HG02798 (cell line): ENCODE measurements around the gene IL26.
A peak's percentile ranks its signal among the peaks of the same experiment; 100 is the strongest.
"Not testable (repeated sequence)": the region's sequence is repeated elsewhere in the genome, so short reads cannot be mapped to it uniquely, and the experiment has no call there.

Experiments
- ATAC-seq: cut with Tn5 transposase; IDR thresholded peaks from one replicate; pipeline ENCODE4 v1.9.1; 2021; ENCODE audit warnings: mild to moderate bottlenecking; ENCODE audit not compliant: unreplicated experiment, poor library complexity

Gene IL26

DNA sequence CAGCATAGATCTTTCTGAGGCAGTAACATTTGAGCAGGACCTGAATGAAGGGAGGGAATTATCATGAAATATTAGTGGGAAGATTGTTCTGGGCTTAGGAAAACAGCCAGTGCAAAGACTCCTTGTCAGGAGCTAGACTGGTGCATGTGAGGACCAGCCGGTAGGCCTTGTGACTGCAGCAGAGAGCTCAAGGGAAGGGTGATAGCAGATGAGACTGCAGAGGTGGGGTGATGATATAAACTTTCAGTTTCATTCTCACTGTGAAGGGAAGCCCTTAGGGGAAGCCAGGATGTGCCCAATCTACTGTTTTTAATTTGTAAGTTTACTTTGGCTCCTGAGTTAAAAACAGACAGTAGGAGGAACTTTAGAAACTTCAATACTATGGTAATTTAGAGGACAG is 15.4 kb upstream of the IL26 start:
- ATAC-seq: peak; percentile 98

DNA sequence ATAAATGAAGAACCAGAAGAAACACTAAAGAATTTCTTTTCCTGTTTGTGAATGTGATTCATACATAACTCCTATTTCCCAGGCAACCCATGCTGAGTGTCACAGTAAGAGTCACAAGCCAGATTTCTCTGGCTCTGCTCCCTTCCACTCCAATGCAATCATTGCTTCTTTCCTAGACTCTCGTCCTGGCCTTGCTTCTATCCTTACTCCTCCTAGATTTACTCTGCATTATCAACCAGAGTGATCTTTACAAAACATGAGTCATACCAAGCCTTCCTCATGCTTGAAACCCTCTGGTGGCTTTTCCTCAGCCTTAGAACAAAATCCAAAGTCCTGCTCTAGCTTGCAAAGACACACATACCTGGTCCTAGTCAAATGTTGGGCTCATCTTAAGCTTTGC is 14.5 kb upstream of the IL26 start:
- ATAC-seq: no peak

DNA sequence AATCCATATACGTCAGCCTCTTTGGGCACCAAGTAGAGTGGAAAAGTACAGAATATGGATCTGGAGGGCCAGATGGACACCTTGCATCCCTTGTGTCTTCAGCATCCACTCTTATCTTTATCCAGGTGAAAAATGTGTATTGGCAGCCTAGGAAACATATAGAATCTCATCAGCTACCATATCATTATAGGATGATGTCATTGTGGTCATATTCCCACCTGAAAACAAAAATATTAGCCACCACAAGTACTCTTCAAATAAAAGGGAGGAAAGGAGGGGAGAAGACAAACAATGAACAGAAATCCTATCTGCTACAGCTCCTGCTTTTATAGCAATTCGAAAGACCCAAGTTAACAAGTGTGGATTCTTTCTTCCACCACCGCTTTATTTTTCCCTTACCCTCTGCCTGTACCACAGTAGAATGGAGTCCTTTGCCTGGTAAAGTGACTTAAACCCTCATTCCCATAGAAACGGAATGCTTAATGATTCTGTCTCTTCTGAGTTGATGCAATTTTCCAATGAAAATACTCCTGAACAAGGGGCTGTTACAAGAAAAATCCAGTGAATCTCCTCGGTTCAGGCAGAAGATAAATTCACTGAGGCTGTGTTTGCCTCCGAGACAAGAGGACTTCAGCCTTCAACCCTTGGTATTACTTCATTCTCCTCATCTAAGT is 13.8 kb upstream of the IL26 start:
- no peak for ATAC-seq

DNA sequence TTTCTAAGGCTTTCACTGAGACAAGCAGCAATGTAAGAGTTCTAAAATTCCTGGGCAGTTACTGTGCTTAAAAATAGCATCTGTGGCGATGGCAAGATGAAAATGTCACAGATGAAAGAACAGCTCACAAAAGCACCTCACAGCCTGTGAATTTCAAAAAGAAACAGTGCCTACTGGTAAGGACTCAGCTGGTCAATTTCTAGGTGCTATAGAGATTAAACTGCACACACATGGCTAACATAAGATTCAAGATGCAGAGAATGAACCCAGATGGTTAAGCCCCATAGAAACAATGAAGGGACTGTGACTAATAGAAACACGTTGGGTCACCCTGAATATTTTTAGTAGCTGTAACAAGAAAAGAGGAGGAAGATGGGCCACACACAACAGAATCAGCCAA is 12.0 kb upstream of the IL26 start:
- ATAC-seq: no peak

DNA sequence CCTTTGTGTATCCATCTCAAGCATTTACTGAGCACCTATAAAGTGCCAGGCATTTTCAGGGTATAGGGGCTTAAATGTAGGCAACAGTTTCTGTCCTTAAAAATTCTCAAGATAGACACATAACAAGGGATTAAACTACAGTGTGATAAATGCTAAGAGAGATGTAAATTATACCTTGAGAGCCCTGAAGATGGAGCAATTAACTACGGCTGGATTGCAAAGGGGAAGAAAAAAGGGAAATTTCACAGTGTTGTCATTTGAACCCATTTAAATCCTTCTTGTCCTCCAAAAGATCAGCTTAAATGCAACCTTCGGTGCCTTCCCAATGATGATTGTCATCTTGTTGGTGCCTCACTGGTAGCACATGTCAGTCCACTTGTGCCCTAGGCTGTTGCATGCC is 11.5 kb upstream of the IL26 start:
- ATAC-seq: peak; percentile 5

DNA sequence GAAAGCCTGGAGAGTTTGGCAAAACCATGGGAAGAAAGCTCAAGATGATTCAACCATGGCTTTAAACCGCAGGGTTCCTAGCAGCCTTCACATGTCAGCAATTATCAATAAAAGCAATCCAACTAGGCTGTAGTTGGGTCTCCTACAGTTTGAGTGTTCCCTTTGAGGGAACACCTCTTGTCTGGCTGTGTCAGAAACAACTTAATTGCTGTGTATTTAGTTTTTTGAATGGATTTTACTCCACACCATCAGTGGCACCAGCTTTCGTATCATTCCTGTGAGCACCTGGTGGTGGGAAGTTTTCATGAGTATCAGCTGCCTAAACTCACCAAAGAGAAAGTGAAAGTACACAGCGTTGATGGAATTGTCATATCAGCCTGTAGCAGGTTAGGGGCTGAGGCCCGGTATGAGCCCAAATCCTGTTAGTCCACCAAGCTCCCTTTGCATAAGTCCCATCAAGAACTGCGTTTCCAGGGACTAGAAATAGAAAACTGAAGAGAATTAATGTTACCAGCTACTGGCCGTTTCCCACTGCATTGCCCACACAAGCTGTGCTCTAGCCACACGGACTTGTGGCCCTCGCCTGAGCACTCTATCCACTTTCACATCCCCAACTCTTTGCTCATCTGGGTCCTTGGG is 10.9 kb upstream of the IL26 start:
- ATAC-seq: peak; percentile 68

DNA sequence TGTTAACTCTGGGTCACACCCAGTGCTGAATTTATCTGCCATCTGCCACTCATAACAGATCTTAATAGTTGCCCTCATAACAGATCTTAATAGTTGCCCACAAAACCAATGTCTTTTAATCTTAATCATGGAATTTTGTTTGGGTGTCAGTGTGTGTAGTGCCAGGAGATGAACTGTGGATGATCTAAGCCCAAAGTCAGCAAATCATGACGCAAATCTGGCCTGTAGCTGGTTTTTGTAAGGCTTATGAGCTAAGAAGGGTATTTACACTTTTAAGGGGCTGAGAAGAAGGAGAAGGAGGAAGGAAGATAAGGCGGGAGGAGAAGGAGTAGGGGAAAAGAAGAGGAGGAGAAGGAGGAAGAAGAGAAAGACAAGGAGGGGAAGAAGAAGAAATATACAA is 10.0 kb upstream of the IL26 start:
- ATAC-seq: no peak

DNA sequence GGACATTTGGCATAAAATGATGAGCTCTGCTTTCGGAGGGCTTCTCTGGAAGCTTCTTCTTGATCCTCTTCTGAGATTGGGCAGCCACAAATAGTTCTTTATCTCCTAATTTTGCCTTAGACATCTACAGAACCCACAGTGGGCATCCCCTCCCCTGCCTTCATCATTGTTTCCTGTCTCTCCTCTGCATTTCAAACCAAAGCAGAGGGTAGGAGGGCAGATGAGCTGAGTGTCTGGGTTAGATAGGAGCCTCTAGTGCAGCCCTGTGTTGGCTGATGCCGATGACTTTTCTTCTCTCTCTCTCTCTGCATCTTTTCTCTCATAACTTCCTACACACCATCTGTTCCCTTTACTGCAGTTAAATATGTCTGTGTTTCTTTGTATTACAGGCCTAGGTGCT is 8.5 kb upstream of the IL26 start:
- no peak for ATAC-seq

DNA sequence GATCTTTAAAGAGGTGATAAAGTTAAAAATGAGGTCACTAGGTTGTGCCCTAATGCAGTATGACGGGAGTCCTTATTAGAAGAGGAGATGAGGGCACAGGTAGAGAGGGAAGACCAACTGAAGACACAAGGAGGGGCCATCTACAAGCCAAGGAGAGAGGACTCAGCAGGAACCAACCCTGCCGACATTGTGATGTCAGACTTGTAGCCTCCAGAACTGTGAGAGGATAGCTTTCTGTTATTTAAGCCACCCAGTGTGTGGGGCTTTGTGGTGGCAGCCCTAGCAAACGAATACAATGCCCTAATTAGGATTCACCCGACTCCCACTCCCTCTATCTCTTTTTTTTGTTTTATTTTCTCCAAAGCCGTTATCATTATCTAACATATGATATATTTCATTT is 7.9 kb upstream of the IL26 start:
- no peak for ATAC-seq

DNA sequence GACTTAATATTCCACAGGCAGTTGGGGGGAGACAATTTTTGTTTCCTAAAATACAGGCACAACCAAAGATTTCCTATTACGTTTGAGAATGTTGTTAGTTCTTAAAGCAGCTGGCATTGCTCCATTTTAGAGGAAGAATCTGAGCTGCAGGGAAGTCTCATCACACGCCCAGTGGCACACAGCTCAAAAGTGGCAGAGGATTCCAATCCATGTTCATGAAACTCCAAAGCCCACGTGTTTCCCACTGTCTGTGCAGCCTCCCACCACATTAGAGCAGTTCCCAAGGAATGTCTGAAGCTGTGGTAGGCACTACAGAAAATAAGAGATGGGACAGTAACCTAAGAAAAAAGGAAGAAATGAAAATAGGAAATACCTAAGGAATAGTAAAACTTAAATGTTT is 6.1 kb upstream of the IL26 start:
- ATAC-seq: no peak

DNA sequence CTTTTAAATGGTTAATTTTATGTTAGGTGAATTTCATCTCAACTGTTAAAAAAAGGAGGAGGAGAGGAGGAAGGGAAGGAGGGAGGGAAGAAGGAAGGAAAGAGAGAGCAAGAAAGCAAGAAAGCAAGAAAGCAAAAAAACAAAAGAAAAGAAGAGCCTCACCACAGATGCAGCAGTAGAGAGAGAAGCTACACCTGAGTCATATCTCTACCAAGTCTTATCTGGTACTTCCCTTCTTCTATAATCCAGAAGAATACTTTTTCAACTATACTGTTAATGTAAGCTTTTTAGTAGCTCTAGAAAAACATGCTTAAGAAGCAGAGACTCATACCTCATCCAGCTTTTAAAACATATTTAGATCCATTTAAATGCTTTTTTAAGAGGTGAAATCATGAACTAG is 5.6 kb upstream of the IL26 start:
- no peak for ATAC-seq

DNA sequence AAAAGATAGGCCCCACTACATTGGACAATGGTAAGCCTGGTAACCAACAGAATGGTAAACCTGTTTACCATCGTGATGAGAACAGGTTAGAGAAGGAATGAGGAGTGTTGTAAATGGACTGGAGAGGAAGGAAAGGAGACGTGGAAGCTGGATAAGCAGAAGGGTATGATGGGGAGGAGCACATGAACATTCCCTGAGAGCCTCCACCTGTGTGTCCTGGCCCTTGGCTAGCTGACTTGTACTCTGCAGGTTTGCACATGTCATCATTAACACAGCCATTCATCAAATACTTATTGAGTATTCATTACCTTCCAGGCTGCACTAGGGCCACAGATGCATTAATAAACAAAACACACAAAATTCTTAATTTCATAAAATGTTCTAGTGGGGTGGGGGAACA is 4.3 kb upstream of the IL26 start:
- ATAC-seq: no peak

DNA sequence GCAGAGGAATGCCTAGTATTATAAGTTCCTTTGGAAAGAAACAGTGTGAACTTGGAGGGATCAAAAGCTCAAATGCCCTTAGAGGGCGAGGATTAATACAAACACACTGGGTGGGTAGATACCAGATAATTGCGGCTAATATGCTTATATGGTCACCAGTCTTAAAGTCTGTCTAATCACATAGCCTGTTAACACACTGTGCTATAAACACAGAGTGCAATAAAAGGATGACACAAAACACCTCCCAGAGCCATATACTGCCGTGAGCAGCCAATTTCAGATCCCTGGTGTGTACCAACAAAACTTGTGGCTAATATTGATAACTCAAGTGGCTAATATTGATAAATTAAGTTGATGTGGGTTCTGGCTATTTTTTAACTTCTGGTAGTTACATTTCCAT is 1.7 kb upstream of the IL26 start:
- no peak for ATAC-seq

DNA sequence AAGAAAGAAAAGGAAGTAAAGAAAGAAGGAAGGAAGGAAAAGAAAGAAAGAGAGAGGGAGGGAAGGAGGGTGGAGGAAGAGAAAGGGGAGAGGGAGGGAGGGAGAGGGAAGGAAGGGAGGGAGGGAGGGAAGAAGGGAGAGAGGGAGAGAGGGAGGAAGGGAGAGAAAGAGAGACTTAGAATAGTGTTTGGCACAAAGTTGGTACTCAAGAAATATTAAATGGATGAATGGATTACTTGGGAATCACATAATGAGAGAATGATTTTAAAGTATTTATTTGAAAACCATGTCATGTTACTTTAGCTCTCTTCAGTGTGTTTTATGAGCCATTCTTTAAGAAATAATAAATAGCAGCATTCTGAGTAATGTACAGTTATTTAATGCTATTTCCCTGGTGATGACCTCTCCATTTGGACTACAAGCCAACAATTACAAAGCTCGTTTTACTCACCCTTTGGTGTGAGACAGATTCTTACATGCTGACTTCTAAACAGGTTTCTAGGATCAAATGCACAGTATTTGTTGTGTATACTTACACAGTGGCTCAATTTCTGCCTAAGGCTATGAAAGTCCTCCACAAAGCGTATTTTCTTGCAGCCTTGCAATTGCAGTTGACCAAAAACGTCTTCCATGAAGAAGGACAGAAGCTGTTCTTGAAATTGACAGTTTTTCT is 861 bp downstream of the IL26 start:
- ATAC-seq: no peak

DNA sequence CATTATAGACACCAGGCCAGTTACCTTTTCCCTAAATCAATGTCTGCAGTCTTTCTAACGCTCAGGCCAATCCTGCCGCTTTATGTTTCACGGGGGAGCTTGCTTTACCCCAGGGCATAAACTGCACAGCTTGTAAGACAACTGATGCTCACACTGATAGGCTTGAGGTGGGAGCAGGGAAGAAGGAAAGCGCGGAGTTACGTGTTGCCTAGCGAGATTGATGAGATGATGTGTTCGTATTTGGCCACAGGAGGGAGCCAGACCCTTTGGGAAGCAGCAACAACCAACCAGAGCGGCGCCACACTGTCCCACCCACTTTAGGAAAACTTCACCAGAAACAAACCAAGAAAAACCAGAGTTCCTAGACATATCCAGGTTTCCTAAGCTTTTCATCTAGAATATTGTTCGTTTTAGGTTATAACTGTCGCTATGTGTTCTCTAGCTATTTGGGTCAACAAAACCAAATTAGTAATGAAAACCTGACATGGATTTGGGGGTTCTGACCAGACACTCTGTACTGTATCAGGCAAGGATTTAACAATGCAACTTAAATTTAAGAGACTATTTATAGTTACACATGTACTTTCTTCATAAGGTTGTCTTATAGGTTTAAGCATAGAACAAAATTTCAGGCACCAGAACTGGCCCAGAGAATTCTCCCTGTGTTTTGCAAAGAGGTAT is 2.4 kb downstream of the IL26 start:
- peak; percentile 95 for ATAC-seq

DNA sequence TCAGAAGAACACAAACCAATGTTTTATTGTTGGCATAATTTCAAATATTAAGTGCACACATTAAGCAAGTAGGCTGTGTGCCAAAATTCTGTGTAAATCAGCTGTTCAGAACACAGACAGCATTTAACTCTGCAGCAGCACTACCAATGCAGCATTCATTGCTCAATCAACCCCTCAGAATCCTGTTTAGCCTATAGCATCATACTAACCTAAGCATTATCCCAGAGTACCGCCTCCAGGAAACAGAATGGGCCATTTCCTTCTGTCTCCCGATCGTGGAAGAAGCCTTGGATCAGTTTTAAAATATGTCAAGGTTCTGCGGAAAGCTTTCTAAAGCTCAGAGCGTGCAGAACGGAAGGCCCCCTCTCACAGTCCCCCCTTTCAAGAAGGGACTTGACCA is 3.3 kb downstream of the IL26 start:
- no peak for ATAC-seq

DNA sequence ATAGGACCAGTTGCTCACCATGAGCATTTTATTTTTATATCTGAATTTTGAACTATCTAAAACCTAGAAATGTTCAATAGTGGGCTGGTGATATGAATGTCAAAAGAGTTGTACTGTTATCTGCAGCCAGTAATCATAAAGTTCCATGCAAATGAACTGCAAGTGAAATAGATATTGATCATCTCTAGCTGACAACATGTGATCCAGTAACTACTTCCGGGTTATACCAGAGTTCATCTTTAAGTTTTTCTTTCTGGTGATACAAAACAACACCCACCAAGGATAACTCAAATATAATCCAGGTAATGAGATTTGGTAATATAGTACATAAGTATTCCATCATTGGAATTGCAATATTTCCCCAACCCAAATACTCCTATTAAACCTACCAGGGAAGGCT is 4.1 kb downstream of the IL26 start:
- no peak for ATAC-seq

DNA sequence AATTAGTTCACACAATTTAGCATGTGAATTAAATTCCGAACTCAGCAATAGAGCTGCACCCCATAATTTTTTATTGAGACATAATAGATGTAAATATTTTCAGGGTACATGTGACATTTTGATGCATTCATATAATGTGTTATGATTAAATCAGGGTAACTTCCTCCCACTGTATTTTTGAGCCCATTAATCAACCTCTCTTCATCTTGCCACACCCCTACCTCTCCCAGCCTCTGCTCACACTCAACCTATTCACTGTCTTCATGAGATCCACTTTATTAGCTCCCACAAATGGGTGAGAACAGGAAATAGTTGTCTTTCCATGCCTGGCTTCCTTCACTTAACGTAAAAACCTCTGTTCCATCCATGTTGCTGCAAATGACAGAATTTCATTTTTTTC is 14.7 kb downstream of the IL26 start:
- ATAC-seq: no peak

DNA sequence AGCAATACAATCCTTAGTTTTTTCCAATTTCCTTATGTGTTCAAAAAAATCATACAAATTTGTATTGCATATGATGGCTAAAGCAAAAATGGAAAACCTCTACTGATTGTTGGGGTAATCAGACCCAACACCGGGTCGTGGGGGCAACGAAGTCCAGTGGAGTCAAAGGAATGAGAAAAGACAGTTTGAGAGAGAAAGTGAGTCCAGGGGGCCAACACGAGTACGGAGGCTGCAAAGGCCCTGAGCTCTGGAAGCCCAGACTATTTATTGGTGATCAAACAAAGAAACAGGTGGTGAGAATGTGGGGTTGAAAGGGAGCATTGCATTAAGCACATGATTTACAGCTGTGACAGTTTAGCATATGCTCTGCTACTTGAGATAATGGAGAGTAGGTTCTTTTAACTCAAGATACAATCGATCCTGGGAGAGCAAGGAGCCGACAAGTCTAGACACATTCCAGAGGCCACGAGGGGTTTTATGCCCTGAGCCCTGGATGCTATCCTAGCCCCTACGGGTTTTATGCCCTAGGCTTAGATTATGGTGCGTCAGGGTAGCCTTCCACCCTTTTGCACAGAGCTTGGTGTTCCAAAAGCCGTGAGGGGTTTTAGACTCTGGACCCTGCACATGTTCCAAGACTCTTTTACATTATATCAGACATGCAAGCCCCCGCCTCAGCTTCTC is 16.4 kb downstream of the IL26 start:
- ATAC-seq: not testable (repeated sequence)

DNA sequence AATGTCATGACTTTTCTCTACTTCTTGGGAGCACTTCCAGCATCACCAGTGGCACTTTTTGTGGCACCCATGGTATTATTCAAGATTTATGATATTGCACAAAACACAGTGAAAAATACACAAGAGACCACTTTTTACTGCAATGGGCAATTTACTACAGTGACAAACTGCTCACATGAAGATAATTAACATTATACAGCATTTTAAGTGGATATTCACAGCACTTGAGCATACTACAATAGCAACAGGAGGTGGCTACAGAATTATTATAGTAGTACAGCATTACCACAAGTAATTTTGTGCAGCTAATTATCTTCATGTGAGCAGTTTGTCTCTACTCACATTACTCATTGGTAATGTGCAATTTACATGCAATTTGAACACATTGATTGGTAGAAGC is 18.3 kb downstream of the IL26 start:
- no peak for ATAC-seq

DNA sequence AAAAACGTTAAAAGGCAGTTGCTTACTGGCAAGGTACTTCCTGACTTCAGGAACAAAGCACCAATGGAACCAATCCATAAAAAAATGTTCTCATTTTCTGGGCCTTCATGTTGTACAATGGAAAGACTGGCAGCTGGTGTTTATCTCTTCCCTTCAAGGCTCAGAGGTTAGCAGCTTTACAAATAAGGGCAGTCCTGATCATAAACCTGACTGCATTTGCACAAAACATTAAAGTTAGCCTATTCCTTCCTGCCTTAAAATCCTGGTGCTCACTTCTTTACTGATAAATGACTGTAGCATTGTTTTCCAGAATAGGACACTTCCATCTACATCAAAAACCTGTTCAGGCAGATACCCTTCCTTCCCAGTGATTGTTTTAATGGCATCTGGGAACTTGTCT is 19.2 kb downstream of the IL26 start:
- no peak for ATAC-seq
